Activated B cell treated with CpG ODN at 0.5 μM for 24 hours (primary cell): ENCODE measurements around the gene SYT1. TPM values are rescaled to one million over a fixed set of nuclear protein-coding genes. Genes with fewer than 3 reads are reported as not detected.
"Not testable (repeated sequence)": the region's sequence is repeated elsewhere in the genome, so short reads cannot be mapped to it uniquely, and the experiment has no call there.

Source experiments
- ATAC-seq: fragments of 200-7000 bp; cut with Tn5 transposase; one replicate; pipeline ENCODE4 v1.10.0; 2021; ENCODE audit warnings: low read depth, mild to moderate bottlenecking, moderate library complexity
- CTCF ChIA-PET: fragments of 350-600 bp; sonication (Branson Sonifier 250); formaldehyde crosslinking; loops from one replicate; lab custom pipeline; 2021; ENCODE audit warnings: antibody characterized with exemption; lab: Charles Lee
- POLR2A ChIA-PET: fragments of 350-600 bp; sonication (Branson Sonifier 250); formaldehyde crosslinking; loops from one replicate; lab custom pipeline; 2021; ENCODE audit warnings: antibody characterized with exemption; lab: Charles Lee
- DNase-seq: peaks from one replicate; pipeline ENCODE4 v3.0.0; 2022
- H3K27ac Mint-ChIP-seq: one replicate; pipeline ENCODE4 v1.8.0; 2020; ENCODE audit warnings: mixed read lengths
- H3K27me3 Mint-ChIP-seq: one replicate; pipeline ENCODE4 v1.8.0; 2021; ENCODE audit warnings: mixed read lengths
- H3K36me3 Mint-ChIP-seq: one replicate; pipeline ENCODE4 v1.8.0; 2021; ENCODE audit warnings: low read depth, mixed read lengths
- H3K4me1 Mint-ChIP-seq: one replicate; pipeline ENCODE4 v1.8.0; 2021; ENCODE audit warnings: mixed read lengths
- H3K4me3 Mint-ChIP-seq: one replicate; pipeline ENCODE4 v1.8.0; 2020; ENCODE audit warnings: mild to moderate bottlenecking, mixed read lengths
- H3K9me3 Mint-ChIP-seq: one replicate; pipeline ENCODE4 v1.8.0; 2020; ENCODE audit warnings: mixed read lengths
- intact Hi-C: fragments of 100-400 bp; cut with micrococcal nuclease; formaldehyde crosslinking; loops from one replicate; pipeline ENCODE4 v1.15.1; 2024
- total RNA-seq: library from RNA; stranded (reverse); gene quantifications from 2 replicates; pipeline ENCODE4 v1.2.3, GENCODE V29; 2022
- TF ChIP-seq, protein P1 (sequence below): fragments of 200-600 bp; IDR thresholded peaks from one replicate; pipeline ENCODE4 v1.8.0; 2022; ENCODE audit warnings: antibody characterized with exemption, mild to moderate bottlenecking

SYT1 gene
- total RNA-seq, 1 donor from 2014 or later: 0.49 TPM

GRCh38 chr12:79020106-79020505 is 155.5 kb downstream of the SYT1 start:
- no peaks in the 10 kb centered on the region for H3K36me3 Mint-ChIP-seq
- no peak for DNase-seq

DNA sequence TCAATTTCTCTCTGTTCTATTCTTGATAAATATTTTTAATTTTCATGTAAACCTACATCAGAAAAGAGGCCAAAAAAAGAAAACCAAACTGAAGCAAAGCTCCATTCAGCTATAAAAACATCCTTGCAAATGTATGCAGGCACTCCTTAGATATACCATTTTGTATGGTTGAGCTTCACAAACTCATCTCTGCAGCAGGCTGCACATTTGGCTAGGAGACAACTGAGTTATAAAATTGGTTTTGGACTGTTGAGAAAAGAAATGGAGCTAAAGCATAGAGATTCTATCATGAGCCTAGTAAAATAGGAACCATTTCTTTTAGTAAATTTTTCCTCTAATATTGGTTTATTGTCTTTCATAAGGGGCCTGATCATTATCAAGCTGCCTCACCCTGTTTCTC is 156.4 kb downstream of the SYT1 start:
- ATAC-seq (no peak), DNase-seq (no peak)
- ChIA-PET POLR2A (no interaction called here), CTCF (no interaction called here)
- Mint-ChIP-seq H3K36me3 (no peaks in the 10 kb centered on the region), H3K27me3 (no peaks in the 10 kb centered on the region), H3K4me1 (no peaks in the 10 kb centered on the region), H3K27ac (no peak overlapping the region), H3K9me3 (peaks cover 3% of the 10 kb centered on the region), H3K4me3 (no peak overlapping the region)
- intact Hi-C loops: no loop called here
- TF ChIP-seq, protein P1, sequence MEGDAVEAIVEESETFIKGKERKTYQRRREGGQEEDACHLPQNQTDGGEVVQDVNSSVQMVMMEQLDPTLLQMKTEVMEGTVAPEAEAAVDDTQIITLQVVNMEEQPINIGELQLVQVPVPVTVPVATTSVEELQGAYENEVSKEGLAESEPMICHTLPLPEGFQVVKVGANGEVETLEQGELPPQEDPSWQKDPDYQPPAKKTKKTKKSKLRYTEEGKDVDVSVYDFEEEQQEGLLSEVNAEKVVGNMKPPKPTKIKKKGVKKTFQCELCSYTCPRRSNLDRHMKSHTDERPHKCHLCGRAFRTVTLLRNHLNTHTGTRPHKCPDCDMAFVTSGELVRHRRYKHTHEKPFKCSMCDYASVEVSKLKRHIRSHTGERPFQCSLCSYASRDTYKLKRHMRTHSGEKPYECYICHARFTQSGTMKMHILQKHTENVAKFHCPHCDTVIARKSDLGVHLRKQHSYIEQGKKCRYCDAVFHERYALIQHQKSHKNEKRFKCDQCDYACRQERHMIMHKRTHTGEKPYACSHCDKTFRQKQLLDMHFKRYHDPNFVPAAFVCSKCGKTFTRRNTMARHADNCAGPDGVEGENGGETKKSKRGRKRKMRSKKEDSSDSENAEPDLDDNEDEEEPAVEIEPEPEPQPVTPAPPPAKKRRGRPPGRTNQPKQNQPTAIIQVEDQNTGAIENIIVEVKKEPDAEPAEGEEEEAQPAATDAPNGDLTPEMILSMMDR: no peak

More at GRCh38 chr12:79020106-79020505, 155.5 kb downstream of the SYT1 start:
- Mint-ChIP-seq H3K4me3 (no peak overlapping the region), H3K27ac (no peak overlapping the region), H3K9me3 (peaks cover 3% of the 10 kb centered on the region), H3K27me3 (no peaks in the 10 kb centered on the region), H3K4me1 (no peaks in the 10 kb centered on the region)
- intact Hi-C loops: no loop called here
- no peak for ATAC-seq
- ChIA-PET POLR2A (no interaction called here), CTCF (no interaction called here)
- TF ChIP-seq, protein P1: no peak

GRCh38 chr12:79023261-79023660 is 158.7 kb downstream of the SYT1 start:
- H3K27me3 Mint-ChIP-seq: no peaks in the 10 kb centered on the region
- ChIA-PET CTCF (no interaction called here), POLR2A (no interaction called here)
- TF ChIP-seq, protein P1: no peak
- ATAC-seq (no peak), DNase-seq (no peak)
- H3K9me3 Mint-ChIP-seq: no peaks in the 10 kb centered on the region
- H3K4me1 Mint-ChIP-seq: no peaks in the 10 kb centered on the region
- H3K4me3 Mint-ChIP-seq: no peak overlapping the region
- no peak overlapping the region for H3K27ac Mint-ChIP-seq
- intact Hi-C loops: no loop called here
- no peaks in the 10 kb centered on the region for H3K36me3 Mint-ChIP-seq

DNA sequence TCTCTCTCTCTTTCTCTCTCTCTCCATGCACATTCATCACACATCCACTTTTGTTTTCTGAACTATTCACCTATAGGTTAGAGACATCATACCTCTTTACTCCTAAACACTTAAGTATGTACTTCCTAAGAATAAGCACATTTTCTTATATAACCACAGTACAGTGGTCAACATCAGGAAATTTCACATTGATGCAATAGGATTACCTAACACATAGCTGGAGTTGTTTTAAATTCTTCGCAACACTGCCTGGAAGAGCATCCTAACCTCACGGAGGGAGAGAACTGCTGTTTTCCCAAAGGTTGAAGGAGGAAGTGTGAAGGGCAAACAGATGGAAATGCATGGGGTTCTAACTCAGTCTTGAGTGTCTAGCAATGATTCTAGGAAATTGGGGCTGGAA is 159.2 kb downstream of the SYT1 start:
- H3K27me3 Mint-ChIP-seq: no peaks in the 10 kb centered on the region
- no peaks in the 10 kb centered on the region for H3K9me3 Mint-ChIP-seq
- no peak for ATAC-seq
- TF ChIP-seq, protein P1: no peak
- intact Hi-C loops: no loop called here
- no peak for DNase-seq
- no peaks in the 10 kb centered on the region for H3K4me1 Mint-ChIP-seq
- no peak overlapping the region for H3K4me3 Mint-ChIP-seq
- H3K27ac Mint-ChIP-seq: no peak overlapping the region
- ChIA-PET POLR2A (no interaction called here), CTCF (no interaction called here)
- no peaks in the 10 kb centered on the region for H3K36me3 Mint-ChIP-seq

- no peaks in the 10 kb centered on the region for H3K27me3 Mint-ChIP-seq
- TF ChIP-seq, protein P1: no peak
- intact Hi-C loops: no loop called here
- H3K4me1 Mint-ChIP-seq: no peaks in the 10 kb centered on the region
- no peak for ATAC-seq
- H3K27ac Mint-ChIP-seq: no peak overlapping the region
- CTCF ChIA-PET: no interaction called here
- POLR2A ChIA-PET: no interaction called here
- no peaks in the 10 kb centered on the region for H3K9me3 Mint-ChIP-seq
- no peak for DNase-seq
- H3K4me3 Mint-ChIP-seq: no peak overlapping the region
- H3K36me3 Mint-ChIP-seq: no peaks in the 10 kb centered on the region
Observed at GRCh38 chr12:79033788-79034187, 169.2 kb downstream of the SYT1 start.

DNA sequence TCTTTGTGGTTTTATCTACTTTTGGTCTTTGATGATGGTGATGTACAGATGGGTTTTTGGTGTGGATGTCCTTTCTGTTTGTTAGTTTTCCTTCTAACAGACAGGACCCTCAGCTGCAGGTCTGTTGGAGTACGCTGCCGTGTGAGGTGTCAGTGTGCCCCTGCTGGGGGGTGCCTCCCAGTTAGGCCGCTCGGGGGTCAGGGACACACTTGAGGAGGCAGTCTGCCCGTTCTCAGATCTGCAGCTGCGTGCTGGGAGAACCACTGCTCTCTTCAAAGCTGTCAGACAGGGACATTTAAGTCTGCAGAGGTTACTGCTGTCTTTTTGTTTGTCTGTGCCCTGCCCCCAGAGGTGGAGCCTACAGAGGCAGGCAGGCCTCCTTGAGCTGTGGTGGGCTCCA is 180.2 kb downstream of the SYT1 start:
- DNase-seq, CTCF ChIA-PET: not testable (repeated sequence)

DNA sequence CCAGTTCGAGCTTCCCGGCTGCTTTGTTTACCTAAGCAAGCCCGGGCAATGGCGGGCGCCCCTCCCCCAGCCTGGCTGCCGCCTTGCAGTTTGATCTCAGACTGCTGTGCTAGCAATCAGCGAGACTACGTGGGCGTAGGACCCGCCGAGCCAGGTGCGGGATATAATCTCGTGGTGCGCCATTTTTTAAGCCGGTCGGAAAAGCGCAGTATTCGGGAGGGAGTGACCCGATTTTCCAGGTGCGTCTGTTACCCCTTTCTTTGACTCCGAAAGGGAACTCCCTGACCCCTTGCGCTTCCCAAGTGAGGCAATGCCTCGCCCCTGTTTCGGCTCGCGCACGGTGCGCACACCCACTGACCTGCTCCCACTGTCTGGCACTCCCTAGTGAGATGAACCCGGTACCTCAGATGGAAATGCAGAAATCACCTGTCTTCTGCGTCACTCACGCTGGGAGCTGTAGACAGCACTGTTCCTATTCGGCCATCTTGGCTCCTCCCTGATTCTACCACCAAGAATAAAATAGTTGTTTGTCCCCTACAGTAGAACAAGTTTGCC is 180.7 kb downstream of the SYT1 start:
- H3K9me3 Mint-ChIP-seq, H3K27ac Mint-ChIP-seq, H3K4me1 Mint-ChIP-seq, POLR2A ChIA-PET, H3K27me3 Mint-ChIP-seq, H3K4me3 Mint-ChIP-seq, intact Hi-C loops, H3K36me3 Mint-ChIP-seq, DNase-seq, CTCF ChIA-PET, ATAC-seq: not testable (repeated sequence)

More for the DNA sequence above, 180.2 kb downstream of the SYT1 start:
- H3K4me1 Mint-ChIP-seq, ATAC-seq, H3K36me3 Mint-ChIP-seq, H3K27me3 Mint-ChIP-seq, intact Hi-C loops, POLR2A ChIA-PET, H3K27ac Mint-ChIP-seq, H3K9me3 Mint-ChIP-seq, H3K4me3 Mint-ChIP-seq: not testable (repeated sequence)
